ENCODE results near the gene C19orf33. TPM values are rescaled to one million over a fixed set of nuclear protein-coding genes. Genes with fewer than 3 reads are reported as not detected.

C19orf33 gene
- total and polyA plus RNA-seq, 9 of the 15 experiments (the other 6 are each of a cell fraction or from before 2014, with no cell fraction given) = 3.2 TPM; not detected in 8

DNA sequence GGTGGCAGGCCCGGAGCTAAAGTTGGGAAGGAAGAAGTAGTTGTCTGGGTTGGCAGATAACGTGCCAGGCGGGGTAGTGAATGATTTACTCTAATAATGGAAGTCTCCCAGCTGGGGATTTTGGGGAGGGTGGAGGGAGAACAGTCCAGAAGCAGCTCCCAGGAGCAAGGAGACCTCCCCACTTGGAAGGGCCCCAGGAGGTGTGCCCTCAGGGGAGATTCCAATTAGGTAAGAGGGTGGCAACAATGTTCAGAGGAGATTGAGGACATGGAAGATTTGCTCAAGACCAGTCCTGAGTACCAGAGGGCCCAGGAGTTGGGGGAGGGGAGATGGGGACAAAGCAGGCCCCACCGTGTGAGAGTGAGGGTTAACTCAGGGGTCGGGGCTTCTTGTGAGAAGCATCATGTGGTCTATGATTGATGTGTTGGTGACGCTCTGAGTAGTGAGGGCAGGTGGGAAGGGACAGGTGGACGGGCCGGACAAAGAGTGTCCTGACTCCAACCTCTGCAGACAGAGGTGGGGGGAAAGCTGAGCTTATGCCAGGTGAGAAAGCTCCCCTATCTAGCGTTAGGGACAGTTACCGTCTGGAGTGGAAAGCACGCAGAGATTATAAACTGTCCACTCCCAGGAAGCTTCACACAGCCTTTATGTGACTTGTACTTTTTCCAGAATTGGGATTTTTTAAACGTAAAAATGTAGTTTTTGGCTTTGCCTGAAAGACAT, 36.1 kb upstream of the C19orf33 start:
- in situ Hi-C loops (cut with MboI) (no loop called here), intact Hi-C loops (cut with micrococcal nuclease) (no loop called here)
- ChIA-PET CTCF (ENCODE audit: low intra/inter-chr PET ratio) (no interaction called here), POLR2A (interaction anchor here (0.7 to 1.7 kb wide), 7 partner anchors 9 to 63 kb away, joined by 3 to 4 read pairs (median 3); partner anchors contain the start of gene C19orf33)
- Histone ChIP-seq H3K36me3 (ENCODE audit: control insufficient read depth, insufficient read depth, low read length) (no peaks in the 10 kb centered on the region), H3K27ac (ENCODE audit: extremely low read depth, low read depth, low read length) (peak overlapping the region; percentile 56; the same call in 2 of the 3 replicates), H3K4me1 (replicated peaks in 1 of 2; ENCODE audit: control insufficient read depth in 2 of 2, insufficient read depth in 2 of 2, low read length in 2 of 2) (peaks cover 47 to 62% of the 10 kb centered on the region in 2 experiments), H3K9me1 (ENCODE audit: control insufficient read depth, insufficient read depth, low read length) (no peaks in the 10 kb centered on the region), H3K9me3 (replicated peaks; ENCODE audit: control insufficient read depth, insufficient read depth, low read depth, low read length) (no peaks in the 10 kb centered on the region), H3K27me3 (ENCODE audit: control insufficient read depth in 2 of 2, insufficient read depth in 2 of 2, low read length in 2 of 2) (no peaks in the 10 kb centered on the region), H3K79me2 (ENCODE audit: control insufficient read depth, insufficient read depth, low read length) (no peaks in the 10 kb centered on the region), H2AFZ (ENCODE audit: low read depth, low read length) (peak overlapping the region; percentile 84), H4K20me1 (replicated peaks; ENCODE audit: control insufficient read depth, insufficient read depth, low read length) (no peaks in the 10 kb centered on the region), H3K9ac (ENCODE audit: insufficient read depth in 1 of 2, low read depth in 2 of 2, low read length in 2 of 2) (peak overlapping the region; percentile 40 to 41; a peak in 2 of 4 replicates), H3K4me2 (ENCODE audit: insufficient read depth, low read length) (peak overlapping the region; percentile 23; the same call in 1 of the 2 replicates), H3K4me3 (no peak overlapping the region)
- FAIRE-seq (no peak), DNase-seq (ENCODE audit: extremely low read depth in 1 of 4, low spot score in 3 of 4) (no peak), ATAC-seq (no peak)
- no TSS peak for BruUV-seq (replicated peaks)
- WGBS (ENCODE audit: insufficient coverage, low coverage, missing lambda C conversion rate) = 39% methylated on average over 12 of the region's 12 CpGs
- TF ChIP-seq FOXJ3 (CRISPR knock-in tag; IDR thresholded peaks at IDR 0.05) = no peak
- TF ChIP-seq MEIS2 (IDR thresholded peaks at IDR 0.05; ENCODE audit: partially characterized antibody) = peak; percentile 58
- no peak for TF ChIP-seq RAD21 (CRISPR knock-in tag; conservative IDR thresholded peaks at IDR 0.05 in 1 of 2, IDR thresholded peaks at IDR 0.05 in 1 of 2)
- TF ChIP-seq PKNOX1 (IDR thresholded peaks at IDR 0.05) = peak; percentile 53
- TF ChIP-seq MXI1 (IDR thresholded peaks at IDR 0.05; ENCODE audit: low read depth, low read length) = no peak
- no peak for TF ChIP-seq PCBP2 (IDR thresholded peaks at IDR 0.05; ENCODE audit: low read depth, low read length, poor library complexity, severe bottlenecking)
- TF ChIP-seq, protein P1, sequence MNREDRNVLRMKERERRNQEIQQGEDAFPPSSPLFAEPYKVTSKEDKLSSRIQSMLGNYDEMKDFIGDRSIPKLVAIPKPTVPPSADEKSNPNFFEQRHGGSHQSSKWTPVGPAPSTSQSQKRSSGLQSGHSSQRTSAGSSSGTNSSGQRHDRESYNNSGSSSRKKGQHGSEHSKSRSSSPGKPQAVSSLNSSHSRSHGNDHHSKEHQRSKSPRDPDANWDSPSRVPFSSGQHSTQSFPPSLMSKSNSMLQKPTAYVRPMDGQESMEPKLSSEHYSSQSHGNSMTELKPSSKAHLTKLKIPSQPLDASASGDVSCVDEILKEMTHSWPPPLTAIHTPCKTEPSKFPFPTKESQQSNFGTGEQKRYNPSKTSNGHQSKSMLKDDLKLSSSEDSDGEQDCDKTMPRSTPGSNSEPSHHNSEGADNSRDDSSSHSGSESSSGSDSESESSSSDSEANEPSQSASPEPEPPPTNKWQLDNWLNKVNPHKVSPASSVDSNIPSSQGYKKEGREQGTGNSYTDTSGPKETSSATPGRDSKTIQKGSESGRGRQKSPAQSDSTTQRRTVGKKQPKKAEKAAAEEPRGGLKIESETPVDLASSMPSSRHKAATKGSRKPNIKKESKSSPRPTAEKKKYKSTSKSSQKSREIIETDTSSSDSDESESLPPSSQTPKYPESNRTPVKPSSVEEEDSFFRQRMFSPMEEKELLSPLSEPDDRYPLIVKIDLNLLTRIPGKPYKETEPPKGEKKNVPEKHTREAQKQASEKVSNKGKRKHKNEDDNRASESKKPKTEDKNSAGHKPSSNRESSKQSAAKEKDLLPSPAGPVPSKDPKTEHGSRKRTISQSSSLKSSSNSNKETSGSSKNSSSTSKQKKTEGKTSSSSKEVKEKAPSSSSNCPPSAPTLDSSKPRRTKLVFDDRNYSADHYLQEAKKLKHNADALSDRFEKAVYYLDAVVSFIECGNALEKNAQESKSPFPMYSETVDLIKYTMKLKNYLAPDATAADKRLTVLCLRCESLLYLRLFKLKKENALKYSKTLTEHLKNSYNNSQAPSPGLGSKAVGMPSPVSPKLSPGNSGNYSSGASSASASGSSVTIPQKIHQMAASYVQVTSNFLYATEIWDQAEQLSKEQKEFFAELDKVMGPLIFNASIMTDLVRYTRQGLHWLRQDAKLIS (CRISPR knock-in tag; IDR thresholded peaks at IDR 0.05) = no peak
- no peak for TF ChIP-seq ZNF24 (IDR thresholded peaks at IDR 0.05)
- TF ChIP-seq TFAP4 (CRISPR knock-in tag; IDR thresholded peaks at IDR 0.05; ENCODE audit: borderline replicate concordance) = 0 out of 2 replicates have a peak, but pooled peaks have one; percentile 10
- no peak for TF ChIP-seq ZNF134 (CRISPR knock-in tag; conservative IDR thresholded peaks at IDR 0.05)

All from K562 (cell line).